Astrocyte of the spinal cord (primary cell): Measurements from ENCODE around the gene RALGAPA1.

ENCODE experiments used
- DNase-seq: peaks from one replicate; pipeline ENCODE4 v3.0.0; 2011; ENCODE audit warnings: low read depth, low spot score
- H3K4me3 ChIP-seq: 2 replicates; pipeline ENCODE4 v1.5.1; 2011; ENCODE audit warnings: low read depth, mild to moderate bottlenecking, low read length, moderate library complexity
- CTCF ChIP-seq: IDR thresholded peaks from 2 replicates; pipeline ENCODE4 v1.5.1; 2012; ENCODE audit warnings: low read depth, mild to moderate bottlenecking, low read length, inconsistent platforms
- in situ Hi-C: cut with HindIII; loops from 2 replicates; pipeline ENCODE4 v1.10.0; 2017; ENCODE audit warnings: low sequenced_read_pairs

The RALGAPA1 gene

GRCh38 chr14:35553808-35554207 is 255.3 kb downstream of the RALGAPA1 start:
- in situ Hi-C loops: no loop called here
- no peak overlapping the region for H3K4me3 ChIP-seq
- TF ChIP-seq CTCF: no peak
- DNase-seq: peak; percentile 29

- in situ Hi-C loops: no loop called here
- no peak for TF ChIP-seq CTCF
- no peak overlapping the region for H3K4me3 ChIP-seq
- DNase-seq: no peak
Measured at GRCh38 chr14:35551081-35551480, 258.0 kb downstream of the RALGAPA1 start.

GRCh38 chr14:35549551-35549950 is 259.5 kb downstream of the RALGAPA1 start:
- DNase-seq: no peak
- TF ChIP-seq CTCF: no peak
- no peak overlapping the region for H3K4me3 ChIP-seq
- in situ Hi-C loops: no loop called here

GRCh38 chr14:35543006-35543405 is 266.1 kb downstream of the RALGAPA1 start:
- in situ Hi-C loops: no loop called here
- DNase-seq: no peak
- no peak for TF ChIP-seq CTCF
- no peak overlapping the region for H3K4me3 ChIP-seq

- in situ Hi-C loops: no loop called here
- no peak for TF ChIP-seq CTCF
- H3K4me3 ChIP-seq: no peak overlapping the region
- DNase-seq: no peak
Measured at GRCh38 chr14:35539969-35540368, 269.1 kb downstream of the RALGAPA1 start.

GRCh38 chr14:35535483-35536112 is 273.5 kb downstream of the RALGAPA1 start:
- DNase-seq: no peak
- peak overlapping the region; percentile 27 for H3K4me3 ChIP-seq
- in situ Hi-C loops: no loop called here
- TF ChIP-seq CTCF: no peak
